Aorta (tissue), 5 donors: ENCODE data around the gene SERPINB10. TPM values are rescaled to one million over a fixed set of nuclear protein-coding genes. Genes with fewer than 3 reads are reported as not detected.

Experiments used
- ATAC-seq: fragments of 200-7000 bp; cut with Tn5 transposase; one replicate; pipeline ENCODE4 v1.9.1; 2022; ENCODE audit warnings: moderate library complexity; ENCODE audit not compliant: low FRiP score
- DNase-seq, 2 donors: peaks; one replicate each; pipeline ENCODE4 v3.0.0-alpha.2; 2020
- H3K27ac ChIP-seq, 2 donors: one replicate each; pipeline ENCODE4 v1.5.1; 2013; ENCODE audit warnings: low read length in 2 of 2, mild to moderate bottlenecking in 2 of 2, moderate library complexity in 2 of 2, control low read depth in 1 of 2, inconsistent platforms in 1 of 2, low read depth in 1 of 2
- H3K27me3 ChIP-seq, 2 donors: one replicate each; pipeline ENCODE4 v1.6.1; 2013; ENCODE audit warnings: control low read depth in 1 of 2, low read length in 1 of 2, mild to moderate bottlenecking in 1 of 2, moderate library complexity in 1 of 2; ENCODE audit not compliant: insufficient read depth in 2 of 2, control insufficient read depth in 1 of 2
- H3K36me3 ChIP-seq, 2 donors: one replicate each; pipeline ENCODE4 v1.6.1; 2013; ENCODE audit warnings: control low read depth in 1 of 2, low read length in 1 of 2, mild to moderate bottlenecking in 1 of 2; ENCODE audit not compliant: insufficient read depth in 2 of 2, control insufficient read depth in 1 of 2
- H3K4me1 ChIP-seq, 2 donors: one replicate each; pipeline ENCODE4 v1.6.1; 2013; ENCODE audit warnings: low read length in 2 of 2, control low read depth in 1 of 2, mild to moderate bottlenecking in 1 of 2, moderate library complexity in 1 of 2; ENCODE audit not compliant: insufficient read depth in 2 of 2, control insufficient read depth in 1 of 2
- H3K4me3 ChIP-seq, 2 donors: one replicate each; pipeline ENCODE4 v1.5.1; 2013; ENCODE audit warnings: low read length in 2 of 2, control low read depth in 1 of 2, mild to moderate bottlenecking in 1 of 2
- H3K9me3 ChIP-seq: one replicate; pipeline ENCODE4 v1.6.1; 2013; ENCODE audit warnings: mild to moderate bottlenecking, low read length; ENCODE audit not compliant: control insufficient read depth
- WGBS, 2 donors: extraction: QIAGEN DNeasy Blood & Tissue Kit; methylation state at CpG; one replicate each; pipeline ENCODE4 v1.1.7; 2013; 5-methylcytosine and 5-hydroxymethylcytosine counted together
- intact Hi-C, 2 donors: fragments of 100-400 bp; cut with DNase I; formaldehyde crosslinking; loops; one replicate each; pipeline versions ENCODE4 v1.14.2 to v1.15.0; 2022
- polyA plus RNA-seq, 2 donors: library from polyadenylated mRNA; stranded (reverse); fragments of 200-250 nt; gene quantifications; one replicate each; pipeline ENCODE4 v1.2.3, GENCODE V29; 2013
- total RNA-seq, 2 donors: library from RNA; stranded (reverse); fragmentation: NEBNext Ultra II Directional; extraction: Animal tissue kit (Norgen Biotek cat#: 25700); gene quantifications; one replicate each; pipeline ENCODE4 v1.2.1, GENCODE V29; 2021
- donor health status: healthy with polysubstance abuse.
- donor health status: Bipolar disorder and iron deficiency.
- donor health status: DM: no; HTN: no; CAD: no.
- donor health status: DM: no; HTN: no; CAD: no.
- donor health status: DM: yes; HTN: yes; CAD: no.

SERPINB10 gene
- total and polyA plus RNA-seq, 4 donors: not detected

- no peak overlapping the region for H3K27ac ChIP-seq
These were observed 57.1 kb downstream of the SERPINB10 start for GRCh38 chr18:63964908-63965307.

GRCh38 chr18:63965716-63966330 lies 58.1 kb downstream of the SERPINB10 start:
- intact Hi-C loops: loop anchor here in 1 of 2 donors (2.0 kb wide), 1 partner anchor 13 kb away; no protein-coding TSS in a partner anchor
- Histone ChIP-seq H3K9me3 (no peaks in the 10 kb centered on the region), H3K4me1 (no peaks in the 10 kb centered on the region), H3K27ac (no peak overlapping the region), H3K27me3 (no peaks in the 10 kb centered on the region), H3K4me3 (no peak overlapping the region), H3K36me3 (no peaks in the 10 kb centered on the region)
- 86 to 89% methylated on average over 5 of the region's 5 CpGs for WGBS, 2 donors
- no peak for ATAC-seq
- no peak for DNase-seq

More at GRCh38 chr18:63964908-63965307, 57.1 kb downstream of the SERPINB10 start:
- no peaks in the 10 kb centered on the region for H3K36me3 ChIP-seq
- H3K9me3 ChIP-seq: no peaks in the 10 kb centered on the region
- DNase-seq (no peak), ATAC-seq (no peak)
- no peaks in the 10 kb centered on the region for H3K4me1 ChIP-seq
- H3K4me3 ChIP-seq: no peak overlapping the region
- intact Hi-C loops: loop anchor here in 1 of 2 donors (2.0 to 5.0 kb wide), 2 partner anchors 14 to 32 kb away; no protein-coding TSS in a partner anchor
- H3K27me3 ChIP-seq: no peaks in the 10 kb centered on the region

DNA sequence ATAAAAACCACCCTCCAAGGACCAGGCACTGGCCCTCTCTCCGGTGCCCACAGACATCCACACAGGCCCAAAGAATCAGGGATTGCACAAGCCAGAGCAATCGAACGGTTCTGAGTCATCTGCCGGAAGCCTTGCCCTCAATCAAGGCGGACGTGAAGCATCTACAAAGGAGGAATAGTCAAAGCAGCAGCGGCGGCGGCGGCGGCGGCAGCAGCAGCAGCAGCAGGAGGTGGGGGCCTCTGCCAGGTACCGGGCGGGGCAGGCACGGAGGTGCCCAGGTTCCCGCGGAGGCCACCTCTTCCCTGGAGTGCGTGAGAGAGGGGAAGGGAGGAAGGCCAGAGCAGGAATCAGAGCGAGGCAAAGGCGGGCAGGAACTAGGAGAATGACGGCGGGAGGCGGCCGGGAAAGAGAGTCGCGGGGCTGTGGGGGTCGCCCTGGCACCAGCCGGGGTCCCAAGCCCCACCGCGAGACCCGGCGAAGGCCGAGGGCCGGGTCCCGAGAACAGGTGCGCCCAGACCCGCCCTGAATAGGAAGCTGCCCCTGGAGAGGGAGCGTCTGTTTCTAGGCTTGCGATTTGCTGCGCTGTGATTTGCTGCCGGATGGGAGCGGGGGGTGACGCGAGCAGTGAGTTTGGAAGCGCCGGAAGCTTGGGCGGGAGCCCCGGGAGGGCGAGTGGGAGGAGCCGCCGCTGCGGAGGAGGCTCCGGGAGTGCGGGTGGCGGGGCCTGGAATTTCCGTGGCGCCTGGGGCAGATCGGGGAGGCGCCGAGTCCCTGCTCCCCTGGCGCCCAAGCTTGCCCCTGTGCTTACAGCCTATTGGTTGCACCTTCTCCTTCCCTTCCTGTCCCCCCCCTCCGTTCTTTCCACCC lies 62.4 kb downstream of the SERPINB10 start, which contains the start of gene SERPINB8:
SERPINB8 (plus strand) TSS at position 140 of the 867 bp plus-strand sequence. CDS start 8,228 bp downstream, outside the sequence.
- H3K4me3 ChIP-seq: peak within 1 kb of the TSS; percentile 46 to 82
- no peaks in the 10 kb centered on the region for H3K9me3 ChIP-seq
- H3K4me1 ChIP-seq: no peaks in the 10 kb centered on the region
- intact Hi-C loops: no loop called here
- no peaks in the 10 kb centered on the region for H3K36me3 ChIP-seq
- ATAC-seq (peak; percentile 97), DNase-seq (peak; percentile 97 to 98)
- H3K27ac ChIP-seq: peak within 1 kb of the TSS; percentile 97 to 98
- 1% methylated on average over 48 to 62 of the region's 62 CpGs for WGBS, 2 donors
- H3K27me3 ChIP-seq: no peaks in the 10 kb centered on the region

GRCh38 chr18:63970809-63971205 lies 63.0 kb downstream of the SERPINB10 start:
- intact Hi-C loops: no loop called here
- Histone ChIP-seq H3K27me3 (no peaks in the 10 kb centered on the region), H3K4me3 (peak overlapping the region; percentile 6 to 30), H3K36me3 (no peaks in the 10 kb centered on the region), H3K4me1 (no peaks in the 10 kb centered on the region), H3K27ac (peak overlapping the region in 1 of 2 donors; percentile 74), H3K9me3 (no peaks in the 10 kb centered on the region)
- DNase-seq (peak; percentile 60 to 83), ATAC-seq (peak; percentile 75)
- WGBS, 2 donors: 26 to 29% methylated on average over 18 of the region's 18 CpGs

- ATAC-seq: no peak
- Histone ChIP-seq H3K27ac (peak overlapping the region in 1 of 2 donors; percentile 74), H3K36me3 (no peaks in the 10 kb centered on the region), H3K4me1 (no peaks in the 10 kb centered on the region), H3K9me3 (no peaks in the 10 kb centered on the region), H3K4me3 (no peak overlapping the region), H3K27me3 (no peaks in the 10 kb centered on the region)
- WGBS, 2 donors: 79 to 80% methylated on average over 13 of the region's 13 CpGs
- DNase-seq: no peak
- intact Hi-C loops: no loop called here
These were observed 63.7 kb downstream of the SERPINB10 start for GRCh38 chr18:63971320-63972001.

GRCh38 chr18:63972002-63972376 lies 64.2 kb downstream of the SERPINB10 start:
- no peak for ATAC-seq
- 92 to 93% methylated on average over 5 of the region's 5 CpGs for WGBS, 2 donors
- H3K4me3 ChIP-seq: no peak overlapping the region
- no peaks in the 10 kb centered on the region for H3K9me3 ChIP-seq
- H3K36me3 ChIP-seq: no peaks in the 10 kb centered on the region
- no peak overlapping the region for H3K27ac ChIP-seq
- DNase-seq: no peak
- intact Hi-C loops: no loop called here
- no peaks in the 10 kb centered on the region for H3K27me3 ChIP-seq
- H3K4me1 ChIP-seq: no peaks in the 10 kb centered on the region

GRCh38 chr18:63974991-63975390 lies 67.2 kb downstream of the SERPINB10 start:
- Histone ChIP-seq H3K27me3 (no peaks in the 10 kb centered on the region), H3K27ac (no peak overlapping the region), H3K9me3 (no peaks in the 10 kb centered on the region), H3K4me1 (no peaks in the 10 kb centered on the region), H3K4me3 (no peak overlapping the region), H3K36me3 (no peaks in the 10 kb centered on the region)
- no peak for ATAC-seq
- intact Hi-C loops: no loop called here
- 17 to 25% methylated on average over 2 of the region's 2 CpGs for WGBS, 2 donors
- no peak for DNase-seq

DNA sequence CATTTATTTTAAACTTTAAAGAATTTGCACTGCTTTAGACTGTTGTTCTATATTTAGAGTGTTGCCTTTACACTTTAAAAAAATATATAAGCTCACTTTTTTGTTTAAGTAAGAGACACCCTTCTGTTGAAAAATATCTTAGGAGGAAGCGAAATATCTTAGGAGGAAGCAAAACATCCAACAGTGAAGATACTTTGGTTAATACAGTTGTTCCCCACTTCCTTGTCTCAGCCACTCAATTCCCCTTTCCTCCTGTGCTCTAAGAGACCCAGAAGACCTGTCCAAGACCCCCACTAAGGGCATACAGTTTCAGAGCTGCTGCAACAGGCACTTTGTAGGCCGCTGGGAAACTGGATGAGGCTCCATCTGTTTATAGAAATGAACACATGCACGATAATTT lies 67.9 kb downstream of the SERPINB10 start:
- Histone ChIP-seq H3K4me1 (no peaks in the 10 kb centered on the region), H3K4me3 (no peak overlapping the region), H3K36me3 (no peaks in the 10 kb centered on the region), H3K9me3 (no peaks in the 10 kb centered on the region), H3K27ac (no peak overlapping the region), H3K27me3 (no peaks in the 10 kb centered on the region)
- intact Hi-C loops: no loop called here
- 53 to 70% methylated on average over 3 of the region's 3 CpGs for WGBS, 2 donors
- DNase-seq: no peak
- ATAC-seq: no peak
